HS-5 (cell line): ENCODE results near the gene SCLY.

ENCODE experiments used
- DNase-seq: peaks from one replicate; pipeline ENCODE4 v3.0.0-alpha.2; 2012; ENCODE audit warnings: low read depth

The SCLY gene

DNA sequence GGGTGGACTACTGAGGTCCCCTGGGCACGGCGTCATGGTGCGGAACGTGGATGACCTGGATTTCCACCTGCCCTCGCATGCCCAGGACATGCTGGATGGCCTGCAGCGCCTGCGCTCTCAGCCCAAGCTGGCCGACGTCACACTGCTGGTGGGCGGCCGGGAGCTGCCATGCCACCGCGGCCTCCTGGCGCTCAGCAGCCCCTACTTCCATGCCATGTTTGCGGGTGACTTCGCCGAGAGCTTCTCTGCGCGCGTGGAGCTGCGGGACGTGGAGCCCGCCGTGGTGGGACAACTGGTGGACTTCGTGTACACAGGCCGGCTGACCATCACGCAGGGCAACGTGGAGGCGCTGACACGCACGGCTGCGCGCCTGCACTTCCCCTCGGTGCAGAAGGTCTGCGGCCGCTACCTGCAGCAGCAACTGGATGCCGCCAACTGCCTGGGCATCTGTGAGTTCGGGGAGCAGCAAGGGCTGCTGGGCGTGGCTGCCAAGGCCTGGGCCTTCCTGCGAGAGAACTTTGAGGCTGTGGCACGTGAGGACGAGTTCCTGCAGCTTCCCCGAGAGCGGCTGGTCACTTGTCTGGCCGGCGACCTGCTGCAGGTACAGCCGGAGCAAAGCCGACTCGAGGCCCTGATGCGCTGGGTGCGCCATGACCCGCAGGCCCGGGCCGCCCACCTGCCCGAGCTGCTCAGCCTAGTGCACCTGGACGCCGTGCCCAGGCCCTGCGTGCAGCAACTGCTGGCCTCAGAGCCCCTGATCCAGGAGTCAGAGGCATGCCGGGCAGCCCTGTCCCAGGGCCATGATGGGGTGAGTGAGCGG, 80.1 kb downstream of the SCLY start:
- DNase-seq = no peak

DNA sequence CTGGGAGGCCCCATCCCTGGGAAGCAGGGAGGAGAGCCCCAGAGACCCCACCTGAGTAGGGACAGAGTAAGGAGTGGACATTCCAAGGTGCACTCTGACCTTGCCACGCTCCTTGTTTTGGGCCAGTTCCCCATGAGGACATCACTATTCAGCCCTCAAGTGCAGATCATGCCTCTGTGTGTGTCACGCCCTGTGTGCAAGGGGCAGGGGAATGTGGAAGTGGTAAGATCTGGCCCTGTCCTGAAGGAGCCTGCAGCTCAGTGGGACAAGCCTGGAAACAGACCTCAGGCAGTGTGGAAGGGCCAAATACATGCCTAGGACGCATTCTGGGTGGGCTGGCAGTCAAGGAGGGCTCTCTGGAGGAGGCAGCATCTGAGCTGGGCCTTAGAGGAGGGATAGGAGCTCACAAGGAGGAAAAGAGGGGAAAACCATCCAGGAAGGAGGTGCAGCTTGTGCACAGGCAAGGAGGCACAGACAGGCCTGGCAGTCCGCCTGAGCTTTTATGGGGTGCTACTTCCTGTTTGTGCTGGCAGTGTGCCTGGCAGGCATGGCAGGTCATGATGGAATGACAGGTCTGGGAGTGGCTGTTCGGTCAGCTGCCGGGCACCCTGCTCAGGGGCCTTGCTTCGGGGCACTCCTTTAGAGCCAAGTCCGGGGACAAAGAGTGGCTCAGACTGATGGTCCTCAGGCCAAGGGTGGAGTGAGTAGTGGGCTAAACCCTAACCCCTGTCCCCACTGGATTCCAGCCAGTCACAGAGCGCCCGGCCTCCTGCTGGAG, 80.9 kb downstream of the SCLY start:
- peak; percentile 37 for DNase-seq

GRCh38 chr2:238142382-238143205, 81.8 kb downstream of the SCLY start:
- no peak for DNase-seq

GRCh38 chr2:238143239-238143951, 82.6 kb downstream of the SCLY start:
- peak; percentile 40 for DNase-seq

DNA sequence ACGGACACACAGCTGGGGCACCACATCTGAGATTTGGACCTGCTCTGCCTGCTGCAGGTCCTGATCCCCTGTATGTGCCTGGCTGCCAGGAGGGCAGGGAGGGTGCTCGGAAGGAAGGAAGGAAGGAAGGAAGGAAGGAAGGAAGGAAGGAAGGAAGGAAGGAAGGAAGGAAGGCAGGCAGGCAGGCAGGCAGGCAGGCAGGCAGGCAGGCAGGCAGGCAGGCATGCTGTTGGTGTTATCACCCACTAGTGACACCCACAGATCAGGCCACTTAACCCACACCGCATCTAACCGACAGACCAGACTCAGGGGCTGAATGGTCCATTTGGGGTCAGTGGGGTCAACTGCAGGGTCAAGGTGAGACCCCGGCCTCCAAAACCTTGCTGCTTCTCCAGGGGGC, 83.5 kb downstream of the SCLY start:
- no peak for DNase-seq

- no peak for DNase-seq
These were observed 84.2 kb downstream of the SCLY start for GRCh38 chr2:238145046-238145445.

- DNase-seq = no peak
These were observed 85.0 kb downstream of the SCLY start for GRCh38 chr2:238145851-238146250.

- no peak for DNase-seq
These were observed 86.2 kb downstream of the SCLY start for GRCh38 chr2:238146884-238147544.

DNA sequence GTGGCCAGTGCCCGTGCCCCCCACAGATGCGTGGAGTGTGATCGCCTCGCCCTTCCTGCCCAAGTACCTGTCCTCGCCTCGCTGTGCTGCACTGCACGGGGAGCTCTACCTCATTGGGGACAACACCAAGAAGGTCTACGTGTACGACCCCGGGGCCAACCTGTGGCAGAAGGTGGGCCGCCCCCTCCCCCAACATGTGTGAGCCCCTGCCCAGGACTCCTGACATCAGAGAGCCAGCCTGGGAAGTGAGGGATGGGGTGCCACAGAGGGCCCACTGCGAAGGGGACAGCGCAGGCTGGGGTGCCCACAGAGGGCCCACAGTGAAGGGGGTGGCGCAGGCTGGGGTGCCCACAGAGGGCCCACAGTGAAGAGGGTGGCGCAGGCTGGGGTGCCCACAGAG, 88.2 kb downstream of the SCLY start:
- DNase-seq = no peak
